ENCODE data around the gene FAM120A.

- TF ChIP-seq, protein P1, sequence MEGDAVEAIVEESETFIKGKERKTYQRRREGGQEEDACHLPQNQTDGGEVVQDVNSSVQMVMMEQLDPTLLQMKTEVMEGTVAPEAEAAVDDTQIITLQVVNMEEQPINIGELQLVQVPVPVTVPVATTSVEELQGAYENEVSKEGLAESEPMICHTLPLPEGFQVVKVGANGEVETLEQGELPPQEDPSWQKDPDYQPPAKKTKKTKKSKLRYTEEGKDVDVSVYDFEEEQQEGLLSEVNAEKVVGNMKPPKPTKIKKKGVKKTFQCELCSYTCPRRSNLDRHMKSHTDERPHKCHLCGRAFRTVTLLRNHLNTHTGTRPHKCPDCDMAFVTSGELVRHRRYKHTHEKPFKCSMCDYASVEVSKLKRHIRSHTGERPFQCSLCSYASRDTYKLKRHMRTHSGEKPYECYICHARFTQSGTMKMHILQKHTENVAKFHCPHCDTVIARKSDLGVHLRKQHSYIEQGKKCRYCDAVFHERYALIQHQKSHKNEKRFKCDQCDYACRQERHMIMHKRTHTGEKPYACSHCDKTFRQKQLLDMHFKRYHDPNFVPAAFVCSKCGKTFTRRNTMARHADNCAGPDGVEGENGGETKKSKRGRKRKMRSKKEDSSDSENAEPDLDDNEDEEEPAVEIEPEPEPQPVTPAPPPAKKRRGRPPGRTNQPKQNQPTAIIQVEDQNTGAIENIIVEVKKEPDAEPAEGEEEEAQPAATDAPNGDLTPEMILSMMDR (IDR thresholded peaks at IDR 0.05), result no peak
- no peak for TF ChIP-seq POLR2A (IDR thresholded peaks at IDR 0.05; ENCODE audit: low read depth)
Measured at GRCh38 chr9:93463638-93464248, 12.3 kb downstream of the FAM120A start.

Data from esophagus muscularis mucosa (tissue), 3 donors.